GM21526 (cell line): ENCODE data around the gene RNF167.

ENCODE experiments used
- ATAC-seq: cut with Tn5 transposase; IDR thresholded peaks from one replicate; pipeline ENCODE4 v1.9.1; 2021; ENCODE audit warnings: moderate library complexity; ENCODE audit not compliant: unreplicated experiment, low FRiP score

RNF167 gene

GRCh38 chr17:4937553-4937952 is 2.5 kb upstream of the RNF167 start:
- ATAC-seq, result no peak

- no peak for ATAC-seq
Measured at GRCh38 chr17:4938069-4938491, 2.0 kb upstream of the RNF167 start.

GRCh38 chr17:4938688-4939545 is 1.2 kb upstream of the RNF167 start:
- ATAC-seq, result no peak

- peak; percentile 11 for ATAC-seq
Measured at GRCh38 chr17:4939546-4939795, 597 bp upstream of the RNF167 start.

- peak; percentile 5 for ATAC-seq
Measured at GRCh38 chr17:4940555-4941318, 669 bp downstream of the RNF167 start.

GRCh38 chr17:4941319-4941610 is 1.2 kb downstream of the RNF167 start:
- no peak for ATAC-seq

- no peak for ATAC-seq
Measured at GRCh38 chr17:4942760-4943508, 2.9 kb downstream of the RNF167 start.

GRCh38 chr17:4944163-4944553 is 4.1 kb downstream of the RNF167 start:
- ATAC-seq, result no peak

GRCh38 chr17:4944554-4945175 is 4.6 kb downstream of the RNF167 start:
- ATAC-seq, result no peak

GRCh38 chr17:4945176-4945943 is 5.3 kb downstream of the RNF167 start:
- ATAC-seq, result no peak

GRCh38 chr17:4945944-4946280 is 5.8 kb downstream of the RNF167 start:
- ATAC-seq, result no peak

GRCh38 chr17:4946312-4946976 is 6.4 kb downstream of the RNF167 start:
- ATAC-seq, result no peak

- no peak for ATAC-seq
Measured at GRCh38 chr17:4947010-4947410, 6.9 kb downstream of the RNF167 start.

GRCh38 chr17:4947411-4948165 is 7.5 kb downstream of the RNF167 start:
- ATAC-seq, result no peak

- no peak for ATAC-seq
Measured at GRCh38 chr17:4948166-4948930, 8.3 kb downstream of the RNF167 start, which contains the start of gene PFN1. Gene PFN1 (minus strand): TSS chr17:4948530. CDS start chr17:4948394, 136 bp downstream.

- ATAC-seq, result peak; percentile 31
Measured at GRCh38 chr17:4948931-4949320, 8.9 kb downstream of the RNF167 start.

- peak; percentile 32 for ATAC-seq
Measured at GRCh38 chr17:4949321-4950074, 9.4 kb downstream of the RNF167 start.
